ENCODE measurements around the gene FXYD6.

The FXYD6 gene

GRCh38 chr11:117883063-117883462 is 6.6 kb upstream of the FXYD6 start:
- no peaks in the 10 kb centered on the region; the same call in 1 of the 2 replicates for H3K4me1 ChIP-seq (ENCODE audit: insufficient read depth, low read length)
- H3K9ac ChIP-seq (ENCODE audit: low read depth, low read length) = no peak overlapping the region
- 76% methylated on average over 3 of the region's 3 CpGs for WGBS
- no peak overlapping the region for H3K4me3 ChIP-seq (ENCODE audit: low read length)
- H3K36me3 ChIP-seq (ENCODE audit: insufficient read depth, low read length) = no peaks in the 10 kb centered on the region
- H3K27ac ChIP-seq (ENCODE audit: low read depth, low read length) = no peak overlapping the region
- peaks cover 13% of the 10 kb centered on the region for H3K27me3 ChIP-seq (ENCODE audit: insufficient read depth, low read length)
- H3K9me3 ChIP-seq (ENCODE audit: insufficient read depth, low read depth, low read length) = no peaks in the 10 kb centered on the region

GRCh38 chr11:117882311-117882905 is 6.0 kb upstream of the FXYD6 start:
- WGBS = 59% methylated on average over 11 of the region's 11 CpGs
- H3K27me3 ChIP-seq (ENCODE audit: insufficient read depth, low read length) = peaks cover 19% of the 10 kb centered on the region
- H3K27ac ChIP-seq (ENCODE audit: low read depth, low read length) = no peak overlapping the region
- peaks cover 6% of the 10 kb centered on the region for H3K4me1 ChIP-seq (ENCODE audit: insufficient read depth, low read length)
- no peaks in the 10 kb centered on the region for H3K9me3 ChIP-seq (ENCODE audit: insufficient read depth, low read depth, low read length)
- H3K9ac ChIP-seq (ENCODE audit: low read depth, low read length) = no peak overlapping the region
- no peaks in the 10 kb centered on the region for H3K36me3 ChIP-seq (ENCODE audit: insufficient read depth, low read length)
- no peak overlapping the region for H3K4me3 ChIP-seq (ENCODE audit: low read length)

DNA sequence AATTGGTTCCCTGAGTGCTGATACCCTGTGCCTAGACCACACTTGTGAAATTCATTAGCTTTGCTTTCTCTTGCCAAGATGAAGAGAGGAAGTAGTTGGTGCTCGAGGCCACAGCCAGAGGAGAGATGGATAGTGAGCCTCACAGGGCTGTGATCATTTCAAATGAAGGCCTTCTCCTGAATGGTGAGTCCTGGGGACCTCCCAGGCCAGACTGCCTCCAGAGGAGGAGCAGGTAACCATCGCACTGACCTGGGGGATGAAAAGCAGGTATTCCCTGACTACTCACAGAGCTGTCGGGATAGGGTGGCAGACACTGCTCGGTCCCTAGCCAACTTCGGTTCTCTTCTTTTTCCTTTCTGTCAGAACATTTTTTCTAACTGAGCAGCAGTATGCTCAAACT is 4.8 kb upstream of the FXYD6 start:
- 87% methylated on average over 5 of the region's 5 CpGs for WGBS
- H3K27me3 ChIP-seq (ENCODE audit: insufficient read depth, low read length) = peaks cover 29% of the 10 kb centered on the region
- peaks cover 12% of the 10 kb centered on the region for H3K4me1 ChIP-seq (ENCODE audit: insufficient read depth, low read length)
- no peak overlapping the region for H3K9ac ChIP-seq (ENCODE audit: low read depth, low read length)
- no peaks in the 10 kb centered on the region for H3K9me3 ChIP-seq (ENCODE audit: insufficient read depth, low read depth, low read length)
- no peaks in the 10 kb centered on the region for H3K36me3 ChIP-seq (ENCODE audit: insufficient read depth, low read length)
- no peak overlapping the region for H3K4me3 ChIP-seq (ENCODE audit: low read length)
- no peak overlapping the region for H3K27ac ChIP-seq (ENCODE audit: low read depth, low read length)

GRCh38 chr11:117879516-117880480 is 3.3 kb upstream of the FXYD6 start:
- no peak overlapping the region for H3K27ac ChIP-seq (ENCODE audit: low read depth, low read length)
- peaks cover 43% of the 10 kb centered on the region for H3K27me3 ChIP-seq (ENCODE audit: insufficient read depth, low read length)
- H3K9ac ChIP-seq (ENCODE audit: low read depth, low read length) = no peak overlapping the region
- H3K4me1 ChIP-seq (ENCODE audit: insufficient read depth, low read length) = peaks cover 18% of the 10 kb centered on the region
- 80% methylated on average over 11 of the region's 11 CpGs for WGBS
- H3K9me3 ChIP-seq (ENCODE audit: insufficient read depth, low read depth, low read length) = no peaks in the 10 kb centered on the region
- H3K4me3 ChIP-seq (ENCODE audit: low read length) = no peak overlapping the region
- H3K36me3 ChIP-seq (ENCODE audit: insufficient read depth, low read length) = no peaks in the 10 kb centered on the region

- H3K4me1 ChIP-seq (ENCODE audit: insufficient read depth, low read length) = peaks cover 20% of the 10 kb centered on the region
- no peak overlapping the region for H3K4me3 ChIP-seq (ENCODE audit: low read length)
- peaks cover 43% of the 10 kb centered on the region for H3K27me3 ChIP-seq (ENCODE audit: insufficient read depth, low read length)
- H3K36me3 ChIP-seq (ENCODE audit: insufficient read depth, low read length) = no peaks in the 10 kb centered on the region
- H3K9me3 ChIP-seq (ENCODE audit: insufficient read depth, low read depth, low read length) = no peaks in the 10 kb centered on the region
- H3K9ac ChIP-seq (ENCODE audit: low read depth, low read length) = no peak overlapping the region
- WGBS = 96% methylated on average over 3 of the region's 3 CpGs
- no peak overlapping the region for H3K27ac ChIP-seq (ENCODE audit: low read depth, low read length)
These were observed 2.5 kb upstream of the FXYD6 start for GRCh38 chr11:117878939-117879475.

GRCh38 chr11:117878314-117878938 is 2.0 kb upstream of the FXYD6 start:
- H3K36me3 ChIP-seq (ENCODE audit: insufficient read depth, low read length) = no peaks in the 10 kb centered on the region
- no peaks in the 10 kb centered on the region for H3K9me3 ChIP-seq (ENCODE audit: insufficient read depth, low read depth, low read length)
- H3K9ac ChIP-seq (ENCODE audit: low read depth, low read length) = no peak overlapping the region
- H3K4me1 ChIP-seq (ENCODE audit: insufficient read depth, low read length) = peaks cover 20% of the 10 kb centered on the region
- H3K27ac ChIP-seq (ENCODE audit: low read depth, low read length) = no peak overlapping the region
- 89% methylated on average over 6 of the region's 6 CpGs for WGBS
- H3K27me3 ChIP-seq (ENCODE audit: insufficient read depth, low read length) = peaks cover 43% of the 10 kb centered on the region
- H3K4me3 ChIP-seq (ENCODE audit: low read length) = no peak overlapping the region

GRCh38 chr11:117877120-117877784 is 794 bp upstream of the FXYD6 start:
- H3K36me3 ChIP-seq (ENCODE audit: insufficient read depth, low read length) = no peaks in the 10 kb centered on the region
- no peak overlapping the region for H3K27ac ChIP-seq (ENCODE audit: low read depth, low read length)
- 29% methylated on average over 12 of the region's 12 CpGs for whole genome bisulfite sequencing
- H3K9me3 ChIP-seq (ENCODE audit: insufficient read depth, low read depth, low read length) = no peaks in the 10 kb centered on the region
- peaks cover 43% of the 10 kb centered on the region for H3K27me3 ChIP-seq (ENCODE audit: insufficient read depth, low read length)
- H3K4me1 ChIP-seq (ENCODE audit: insufficient read depth, low read length) = peaks cover 20% of the 10 kb centered on the region; the same call in 1 of the 2 replicates
- peak overlapping the region; percentile 30; the same call in 1 of the 2 replicates for H3K9ac ChIP-seq (ENCODE audit: low read depth, low read length)
- H3K4me3 ChIP-seq (ENCODE audit: low read length) = peak overlapping the region; percentile 86

DNA sequence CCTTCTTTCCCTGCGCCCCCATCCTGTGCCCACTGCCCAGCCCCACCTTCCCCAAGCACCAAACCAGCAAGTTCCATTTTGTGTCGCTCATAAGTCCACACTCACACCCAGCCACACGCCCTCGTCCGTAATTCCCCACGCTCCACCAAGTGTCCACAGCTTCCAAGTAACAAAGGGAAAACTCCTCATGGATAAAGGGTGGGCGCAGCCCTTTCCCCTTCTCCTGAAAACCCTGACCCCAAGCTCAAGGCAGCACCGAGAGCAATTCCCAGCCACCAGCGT is 458 bp downstream of the FXYD6 start:
- H3K4me3 ChIP-seq (ENCODE audit: low read length) = peak overlapping the region; percentile 86
- H3K9me3 ChIP-seq (ENCODE audit: insufficient read depth, low read depth, low read length) = no peaks in the 10 kb centered on the region
- H3K9ac ChIP-seq (ENCODE audit: low read depth, low read length) = peak overlapping the region; percentile 79

DNA sequence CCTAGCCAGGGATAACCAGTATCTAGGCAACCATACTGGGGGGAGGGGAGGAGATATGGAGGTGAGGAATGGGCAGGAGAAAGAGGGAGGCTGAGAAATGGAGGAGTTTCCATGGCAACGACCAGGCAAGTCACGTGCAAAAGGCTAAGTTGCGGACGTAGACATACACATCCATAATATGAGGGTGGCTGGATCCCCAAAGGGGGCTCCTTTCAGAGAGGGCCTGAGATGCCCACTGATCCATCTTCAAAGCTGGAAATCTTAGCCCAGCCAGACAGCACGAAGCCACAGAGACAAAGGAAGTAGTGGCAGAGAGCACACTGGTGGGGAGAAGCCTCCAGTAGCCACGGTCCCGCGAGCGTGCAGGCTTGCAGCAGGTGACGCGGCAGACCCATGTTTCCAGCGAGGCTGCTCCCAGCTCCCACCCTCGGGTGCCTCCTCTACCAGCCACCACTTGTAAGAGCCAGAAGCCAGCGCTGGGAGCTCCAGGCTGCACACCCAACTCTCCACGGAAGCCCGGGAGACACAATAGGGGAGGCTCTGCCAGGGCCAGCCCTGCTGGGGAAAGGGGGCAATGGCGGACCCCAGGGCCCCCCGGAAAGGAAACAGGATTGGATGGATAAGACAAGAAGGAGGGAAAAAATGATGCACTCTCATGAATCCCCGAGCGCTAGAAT is 938 bp downstream of the FXYD6 start:
- H3K4me1 ChIP-seq (ENCODE audit: insufficient read depth, low read length) = peaks cover 21% of the 10 kb centered on the region; the same call in 1 of the 2 replicates
- H3K36me3 ChIP-seq (ENCODE audit: insufficient read depth, low read length) = no peaks in the 10 kb centered on the region
- 11% methylated on average over 20 of the region's 20 CpGs for WGBS
- H3K27ac ChIP-seq (ENCODE audit: low read depth, low read length) = no peak overlapping the region
- H3K27me3 ChIP-seq (ENCODE audit: insufficient read depth, low read length) = peaks cover 43% of the 10 kb centered on the region
- no peaks in the 10 kb centered on the region for H3K9me3 ChIP-seq (ENCODE audit: insufficient read depth, low read depth, low read length)
- H3K4me3 ChIP-seq (ENCODE audit: low read length) = peak overlapping the region; percentile 86
- peak overlapping the region; percentile 79 for H3K9ac ChIP-seq (ENCODE audit: low read depth, low read length)

More for the DNA sequence above, 458 bp downstream of the FXYD6 start:
- no peaks in the 10 kb centered on the region for H3K36me3 ChIP-seq (ENCODE audit: insufficient read depth, low read length)
- peaks cover 20% of the 10 kb centered on the region; the same call in 1 of the 2 replicates for H3K4me1 ChIP-seq (ENCODE audit: insufficient read depth, low read length)
- WGBS = 1% methylated on average over 9 of the region's 9 CpGs
- peaks cover 43% of the 10 kb centered on the region for H3K27me3 ChIP-seq (ENCODE audit: insufficient read depth, low read length)
- H3K27ac ChIP-seq (ENCODE audit: low read depth, low read length) = no peak overlapping the region

DNA sequence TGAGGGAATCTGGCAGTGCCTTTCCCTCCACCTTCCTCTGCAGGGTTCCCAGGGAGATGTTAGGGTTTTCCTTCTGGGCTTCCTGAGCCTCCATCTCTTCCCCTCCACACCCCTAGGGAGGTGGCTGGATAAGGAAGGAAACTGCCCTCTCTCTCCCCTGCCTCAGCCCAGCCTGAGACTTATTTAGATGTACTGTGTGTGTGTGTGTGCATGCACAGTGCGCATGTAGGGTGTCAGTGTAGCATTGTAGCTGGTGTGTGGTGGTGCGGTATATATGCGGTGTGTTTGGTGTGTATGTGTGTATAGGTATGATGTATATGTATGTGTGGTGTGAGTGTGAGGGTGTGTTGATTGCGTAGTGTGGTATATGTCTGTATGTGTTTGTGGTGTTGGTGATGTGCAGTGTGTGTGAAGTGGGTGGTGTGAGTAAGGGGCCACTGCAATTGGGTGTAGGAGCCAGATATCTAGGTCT is 1.5 kb downstream of the FXYD6 start:
- 90% methylated on average over 4 of the region's 4 CpGs for WGBS
- H3K9ac ChIP-seq (ENCODE audit: low read depth, low read length) = no peak overlapping the region
- no peaks in the 10 kb centered on the region for H3K9me3 ChIP-seq (ENCODE audit: insufficient read depth, low read depth, low read length)
- H3K4me1 ChIP-seq (ENCODE audit: insufficient read depth, low read length) = peaks cover 26% of the 10 kb centered on the region
- no peaks in the 10 kb centered on the region for H3K36me3 ChIP-seq (ENCODE audit: insufficient read depth, low read length)
- peaks cover 43% of the 10 kb centered on the region for H3K27me3 ChIP-seq (ENCODE audit: insufficient read depth, low read length)
- H3K27ac ChIP-seq (ENCODE audit: low read depth, low read length) = no peak overlapping the region
- peak overlapping the region; percentile 86 for H3K4me3 ChIP-seq (ENCODE audit: low read length)

Data from HUES64 (cell line).